Uterus (tissue), 4 donors: Measurements from ENCODE around the gene CPM. TPM values are rescaled to one million over a fixed set of nuclear protein-coding genes. Genes with fewer than 3 reads are reported as not detected.

Source experiments
- DNase-seq, 2 donors: peaks; one replicate each; pipeline ENCODE4 v3.0.0-alpha.2; 2019 to 2020
- H3K27ac ChIP-seq, 2 donors: fragments of 200-600 bp; sonication (generic); 1 replicate in 1 of 2; 2 replicates in 1 of 2; pipeline ENCODE4 v1.5.1; 2016 to 2018
- H3K27me3 ChIP-seq, 2 donors: fragments of 200-600 bp; sonication (generic); one replicate each; pipeline ENCODE4 v1.5.1; 2018 to 2019; ENCODE audit warnings: control low read depth in 1 of 2
- H3K36me3 ChIP-seq, 2 donors: fragments of 200-600 bp; sonication (generic); one replicate each; pipeline ENCODE4 v1.5.1; 2019; ENCODE audit warnings: control low read depth in 1 of 2
- H3K4me1 ChIP-seq, 2 donors: fragments of 200-600 bp; sonication (generic); one replicate each; pipeline ENCODE4 v1.5.1; 2018 to 2019; ENCODE audit warnings: control low read depth in 1 of 2
- H3K4me3 ChIP-seq, 2 donors: fragments of 200-600 bp; sonication (generic); 1 replicate in 1 of 2; 2 replicates in 1 of 2; pipeline ENCODE4 v1.5.1; 2018 to 2019; ENCODE audit warnings: mild to moderate bottlenecking in 1 of 2
- H3K9me3 ChIP-seq, 2 donors: fragments of 200-600 bp; sonication (generic); one replicate each; pipeline ENCODE4 v1.5.1; 2019; ENCODE audit warnings: control low read depth in 1 of 2
- CTCF ChIP-seq, 4 experiments: fragments of 200-600 bp in 2 of 4; fragments of 450-650 bp in 2 of 4; sonication (generic) in 2 of 4; IDR thresholded peaks; one replicate each; pipeline ENCODE4 v1.5.1; 2016 to 2019; ENCODE audit warnings: antibody characterized with exemption in 4 of 4, mild to moderate bottlenecking in 2 of 4, moderate library complexity in 1 of 4
- POLR2A ChIP-seq, 2 donors: fragments of 450-650 bp; IDR thresholded peaks; one replicate each; pipeline ENCODE4 v1.6.1; 2016; ENCODE audit warnings: antibody characterized with exemption in 2 of 2, mild to moderate bottlenecking in 1 of 2, moderate library complexity in 1 of 2
- intact Hi-C: fragments of 100-400 bp; cut with DNase I; formaldehyde crosslinking; loops from one replicate; pipeline ENCODE4 v1.15.1; 2023; ENCODE audit warnings: low total_unique reads
- total RNA-seq, 4 donors: library from RNA; depleted of rRNA in 3 of 4; stranded (reverse); fragments of >200 nt in 3 of 4; gene quantifications; one replicate each; pipeline versions ENCODE4 v1.1.0 to v1.2.4, GENCODE V29; 2014 to 2023
- donor health status: DM: yes; HTN: yes; CAD: no.

Gene CPM
- total RNA-seq, 4 donors from 2014 or later, result 4.4 to 20.0 (median 10.7) TPM

DNA sequence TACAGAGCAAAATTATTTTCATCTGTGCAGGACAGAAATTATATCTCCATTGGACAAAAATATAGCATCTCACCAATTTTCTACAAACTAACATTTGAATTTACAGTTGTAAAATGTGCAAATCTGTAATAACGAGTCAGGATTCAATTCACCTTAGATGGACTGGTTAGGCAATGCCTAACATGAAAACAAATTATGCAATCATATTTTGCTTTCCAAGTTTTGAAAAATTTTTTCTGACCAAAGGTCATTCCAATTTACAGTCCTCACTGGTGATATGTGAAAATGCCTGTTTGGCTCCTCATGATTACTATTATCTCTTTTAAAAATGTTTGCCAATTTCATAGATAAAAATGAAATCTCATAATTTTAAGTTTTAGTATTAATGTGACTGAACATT, 6.5 kb upstream of the CPM start:
- TF ChIP-seq CTCF (IDR thresholded peaks at IDR 0.05) (no peak), POLR2A (IDR thresholded peaks at IDR 0.05) (no peak)

GRCh38 chr12:68934392-68934791, 1.4 kb upstream of the CPM start:
- intact Hi-C loops, result no loop called here
- H3K27me3 ChIP-seq, result no peaks in the 10 kb centered on the region
- TF ChIP-seq CTCF (IDR thresholded peaks at IDR 0.05) (no peak), POLR2A (IDR thresholded peaks at IDR 0.05) (no peak)
- no peaks in the 10 kb centered on the region for H3K36me3 ChIP-seq
- no peak overlapping the region for H3K27ac ChIP-seq
- H3K9me3 ChIP-seq, result no peaks in the 10 kb centered on the region
- no peak overlapping the region for H3K4me3 ChIP-seq
- H3K4me1 ChIP-seq, result no peaks in the 10 kb centered on the region
- no peak for DNase-seq

More for the DNA sequence above, 6.5 kb upstream of the CPM start:
- Histone ChIP-seq H3K27me3 (no peaks in the 10 kb centered on the region), H3K9me3 (no peaks in the 10 kb centered on the region), H3K27ac (no peak overlapping the region), H3K4me1 (no peaks in the 10 kb centered on the region), H3K36me3 (no peaks in the 10 kb centered on the region), H3K4me3 (no peak overlapping the region)
- no peak for DNase-seq
- intact Hi-C loops, result no loop called here

DNA sequence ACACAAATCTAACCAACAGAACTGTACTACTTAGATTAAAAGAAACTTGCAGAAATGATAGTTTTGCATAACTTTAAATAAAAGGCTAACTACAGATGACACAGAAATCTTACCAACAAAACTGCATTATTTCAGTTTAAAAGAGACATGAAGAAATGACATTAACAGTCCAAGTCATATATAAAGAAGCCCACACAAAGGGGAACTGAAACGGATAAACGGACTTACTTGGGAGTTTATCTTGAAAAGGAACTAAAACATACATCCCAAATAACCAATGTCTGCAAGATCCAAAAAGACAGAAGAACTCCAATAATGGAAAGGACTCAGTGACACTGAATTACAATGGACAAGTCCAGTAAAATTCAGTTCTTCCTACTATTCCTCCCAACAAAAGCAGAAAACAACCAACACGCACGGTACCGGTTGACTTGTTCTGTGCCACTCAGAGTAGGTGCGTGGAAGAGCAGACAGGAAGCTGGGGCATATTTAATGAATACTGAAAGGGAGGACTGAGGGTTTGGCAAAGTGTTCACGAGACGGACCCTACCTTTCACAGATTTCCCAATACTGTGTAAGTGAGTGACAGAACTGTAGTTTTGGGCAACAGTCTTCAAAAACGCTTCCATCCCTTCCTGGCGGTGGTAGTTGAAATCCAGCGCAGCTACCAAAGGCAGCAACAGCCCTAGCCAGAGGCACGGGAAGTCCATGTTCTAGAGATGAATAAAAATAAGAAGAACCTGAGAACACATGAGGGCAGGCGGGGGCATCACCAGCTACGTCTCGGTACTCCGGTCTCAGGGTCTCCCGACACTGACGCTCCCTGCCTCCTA, 627 bp downstream of the CPM start:
- H3K4me3 ChIP-seq, result peak overlapping the region; percentile 28 to 63
- no peaks in the 10 kb centered on the region for H3K27me3 ChIP-seq
- no peaks in the 10 kb centered on the region for H3K36me3 ChIP-seq
- no peak for TF ChIP-seq CTCF (IDR thresholded peaks at IDR 0.05)
- TF ChIP-seq POLR2A (IDR thresholded peaks at IDR 0.05), result no peak
- H3K27ac ChIP-seq, result no peak overlapping the region
- intact Hi-C loops, result no loop called here
- DNase-seq, result no peak
- H3K4me1 ChIP-seq, result no peaks in the 10 kb centered on the region
- H3K9me3 ChIP-seq, result no peaks in the 10 kb centered on the region

DNA sequence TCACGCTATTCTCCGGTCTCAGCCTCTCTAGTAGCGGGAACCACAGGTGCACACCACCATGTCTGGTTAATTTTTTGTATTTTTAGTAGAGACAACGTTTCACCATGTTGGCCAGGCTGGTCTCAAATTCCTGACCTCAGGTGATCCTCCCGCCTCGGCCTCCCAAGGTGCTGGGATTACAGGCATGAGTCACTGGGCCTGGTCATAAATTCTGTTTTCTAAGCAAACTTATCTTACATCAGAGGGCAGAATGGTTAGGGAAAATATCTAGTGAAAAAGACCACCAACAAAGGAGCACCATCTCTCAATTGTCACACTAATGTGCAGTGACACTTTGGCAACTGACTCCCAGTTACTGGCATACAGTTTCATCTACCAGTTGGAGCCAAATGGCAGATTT, 2.8 kb downstream of the CPM start:
- Histone ChIP-seq H3K4me3 (no peak overlapping the region), H3K9me3 (no peaks in the 10 kb centered on the region), H3K27ac (no peak overlapping the region), H3K27me3 (no peaks in the 10 kb centered on the region), H3K4me1 (no peaks in the 10 kb centered on the region), H3K36me3 (no peaks in the 10 kb centered on the region)
- TF ChIP-seq POLR2A (IDR thresholded peaks at IDR 0.05), result no peak
- intact Hi-C loops, result no loop called here
- no peak for DNase-seq

DNA sequence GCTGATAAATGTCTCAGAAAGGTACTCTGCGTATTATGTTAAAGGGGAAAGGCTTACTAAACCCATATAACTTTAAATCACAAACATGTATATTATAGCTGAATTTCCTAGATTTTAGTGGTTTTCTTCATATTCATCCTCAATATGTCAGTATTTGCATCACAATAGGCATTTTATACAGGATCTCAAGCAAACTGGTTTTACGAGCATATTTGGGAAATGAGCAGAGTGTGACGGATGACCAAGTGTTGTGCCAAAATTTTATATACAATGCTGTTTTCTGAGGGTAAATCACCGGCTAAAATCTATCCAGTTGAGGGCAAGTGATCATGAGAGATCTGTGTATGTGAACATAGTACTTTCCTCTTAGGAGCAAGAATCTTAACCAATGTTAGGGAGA, 8.4 kb downstream of the CPM start:
- Histone ChIP-seq H3K36me3 (no peaks in the 10 kb centered on the region), H3K27ac (no peak overlapping the region), H3K9me3 (no peaks in the 10 kb centered on the region), H3K4me1 (no peaks in the 10 kb centered on the region), H3K27me3 (no peaks in the 10 kb centered on the region), H3K4me3 (no peak overlapping the region)
- intact Hi-C loops, result no loop called here
- DNase-seq, result no peak
- no peak for TF ChIP-seq CTCF (IDR thresholded peaks at IDR 0.05)
- TF ChIP-seq POLR2A (IDR thresholded peaks at IDR 0.05), result no peak
